Gastrocnemius medialis (tissue), 4 donors: ENCODE data around the gene FTH1.
"Not testable (repeated sequence)": the region's sequence is repeated elsewhere in the genome, so short reads cannot be mapped to it uniquely, and the experiment has no call there.

Source experiments
- CTCF ChIP-seq, 5 experiments: fragments of 450-650 bp in 3 of 5; fragments of 200-600 bp in 2 of 5; sonication (generic) in 2 of 5; IDR thresholded peaks in 4 of 5; conservative IDR thresholded peaks in 1 of 5; 1 replicate in 4 of 5; 2 replicates in 1 of 5; pipeline ENCODE4 v1.5.1; 2016 to 2019; ENCODE audit warnings: antibody characterized with exemption in 5 of 5, mild to moderate bottlenecking in 3 of 5, moderate library complexity in 3 of 5
- POLR2A ChIP-seq, 2 donors: fragments of 450-650 bp; IDR thresholded peaks; one replicate each; pipeline ENCODE4 v1.6.1; 2017; ENCODE audit warnings: antibody characterized with exemption in 2 of 2, mild to moderate bottlenecking in 2 of 2, moderate library complexity in 2 of 2

GRCh38 chr11:61964666-61965271 is 2.7 kb downstream of the FTH1 start:
- TF ChIP-seq CTCF (IDR thresholded peaks at IDR 0.05 in 4 of 5, conservative IDR thresholded peaks at IDR 0.05 in 1 of 5); POLR2A (IDR thresholded peaks at IDR 0.05): not testable (repeated sequence)
